GM13977 (cell line): Measurements from ENCODE around the gene TSPAN7.

ENCODE experiments used
- DNase-seq: peaks from one replicate; pipeline ENCODE4 v3.0.0; 2012; ENCODE audit warnings: low spot score
- in situ Hi-C: fragments of 300-500 bp; cut with MboI; formaldehyde crosslinking; loops from one replicate; pipeline ENCODE4 v1.12.0; 2022; ENCODE audit warnings: low sequenced_read_pairs, low pct_unique_long_range_greater_than_20kb, mixed read lengths, inconsistent platforms; ENCODE audit not compliant: unreplicated experiment
- TF ChIP-seq, protein P1 (sequence below): IDR thresholded peaks from 2 replicates; pipeline ENCODE4 v1.5.1; 2012; ENCODE audit warnings: mild to moderate bottlenecking, control low read depth; ENCODE audit not compliant: insufficient read depth; ENCODE audit errors: extremely low read depth, missing control alignments

Gene TSPAN7

DNA sequence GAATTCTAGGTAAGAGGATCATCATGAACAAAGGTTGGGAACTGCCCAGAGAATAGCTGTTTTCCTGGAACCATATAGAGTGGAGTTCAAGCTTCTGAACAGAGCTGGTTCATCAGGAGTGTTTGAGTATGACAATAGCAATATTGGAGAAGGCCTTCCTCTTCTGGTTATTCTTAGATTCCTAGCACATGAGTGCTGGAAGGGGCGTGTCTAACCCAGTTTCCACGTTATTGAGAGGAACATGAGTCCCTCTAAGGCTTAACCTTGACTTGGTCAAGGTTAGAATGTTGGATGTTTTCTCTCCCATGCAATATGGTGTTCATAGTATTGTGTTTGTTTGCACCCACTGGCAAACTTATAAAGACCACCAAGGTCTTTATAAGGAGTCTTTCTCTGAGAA lies 101.3 kb downstream of the TSPAN7 start:
- TF ChIP-seq, protein P1, sequence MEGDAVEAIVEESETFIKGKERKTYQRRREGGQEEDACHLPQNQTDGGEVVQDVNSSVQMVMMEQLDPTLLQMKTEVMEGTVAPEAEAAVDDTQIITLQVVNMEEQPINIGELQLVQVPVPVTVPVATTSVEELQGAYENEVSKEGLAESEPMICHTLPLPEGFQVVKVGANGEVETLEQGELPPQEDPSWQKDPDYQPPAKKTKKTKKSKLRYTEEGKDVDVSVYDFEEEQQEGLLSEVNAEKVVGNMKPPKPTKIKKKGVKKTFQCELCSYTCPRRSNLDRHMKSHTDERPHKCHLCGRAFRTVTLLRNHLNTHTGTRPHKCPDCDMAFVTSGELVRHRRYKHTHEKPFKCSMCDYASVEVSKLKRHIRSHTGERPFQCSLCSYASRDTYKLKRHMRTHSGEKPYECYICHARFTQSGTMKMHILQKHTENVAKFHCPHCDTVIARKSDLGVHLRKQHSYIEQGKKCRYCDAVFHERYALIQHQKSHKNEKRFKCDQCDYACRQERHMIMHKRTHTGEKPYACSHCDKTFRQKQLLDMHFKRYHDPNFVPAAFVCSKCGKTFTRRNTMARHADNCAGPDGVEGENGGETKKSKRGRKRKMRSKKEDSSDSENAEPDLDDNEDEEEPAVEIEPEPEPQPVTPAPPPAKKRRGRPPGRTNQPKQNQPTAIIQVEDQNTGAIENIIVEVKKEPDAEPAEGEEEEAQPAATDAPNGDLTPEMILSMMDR, result no peak
- no peak for DNase-seq
- in situ Hi-C loops, result no loop called here

DNA sequence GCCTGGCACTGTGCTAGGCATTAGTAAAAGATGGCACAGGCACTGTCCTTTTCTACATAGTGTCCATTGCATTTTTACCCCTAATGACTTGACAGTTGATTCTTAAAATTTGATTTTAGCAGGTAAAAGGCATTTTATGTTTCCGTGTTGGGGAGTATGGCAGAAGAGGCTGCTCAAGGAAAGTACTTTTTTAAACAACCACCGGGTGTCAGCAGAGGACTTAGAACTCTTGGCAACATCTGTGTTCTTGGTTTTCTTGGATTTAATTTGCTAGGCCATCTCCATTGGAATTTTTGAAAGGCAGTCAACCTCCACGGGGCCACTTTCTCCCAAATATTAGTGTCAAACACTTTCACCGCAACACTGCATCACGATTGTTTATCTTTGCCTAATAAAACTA lies 102.9 kb downstream of the TSPAN7 start:
- TF ChIP-seq, protein P1, result peak; percentile 48
- no peak for DNase-seq

DNA sequence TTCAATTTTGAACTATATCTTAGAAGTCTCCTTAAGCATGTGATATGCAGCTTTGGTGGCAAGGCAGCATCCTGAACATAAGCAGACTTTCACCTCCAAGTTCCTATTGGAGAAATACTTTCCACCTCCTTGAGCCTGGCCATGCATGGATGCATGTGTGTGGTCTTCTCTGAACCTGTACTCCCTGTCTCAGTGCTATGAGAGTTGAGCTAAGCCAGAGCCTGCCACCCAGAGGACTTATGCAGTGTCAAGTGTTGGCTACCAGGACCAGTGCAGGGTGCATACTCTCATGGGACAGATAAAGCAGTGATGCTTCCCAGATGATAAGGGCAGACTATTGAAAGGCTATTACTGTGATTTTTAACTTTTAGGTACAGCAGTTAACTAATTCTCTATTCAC lies 105.6 kb downstream of the TSPAN7 start:
- TF ChIP-seq, protein P1, result no peak
- in situ Hi-C loops, result no loop called here
- DNase-seq, result no peak

More for the DNA sequence above, 102.9 kb downstream of the TSPAN7 start:
- in situ Hi-C loops, result no loop called here

DNA sequence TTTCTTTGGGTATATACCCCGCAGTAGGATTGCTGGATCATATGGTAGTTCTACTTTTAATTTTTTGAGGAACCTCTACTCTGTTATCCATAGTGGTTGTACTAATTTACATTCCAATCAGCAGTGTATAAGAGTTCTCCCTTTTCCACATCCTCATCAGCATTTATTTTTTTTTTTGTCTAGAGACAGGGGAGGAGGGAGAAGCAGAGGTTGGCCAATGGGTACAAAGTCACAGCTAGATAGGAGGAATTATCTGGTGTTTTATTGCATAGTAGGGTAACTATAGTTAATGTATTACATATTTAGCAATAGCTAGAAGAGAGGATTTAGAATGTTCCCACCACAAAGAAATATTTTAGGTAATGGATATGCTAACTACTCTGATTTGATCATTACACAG lies 107.4 kb downstream of the TSPAN7 start:
- no peak for DNase-seq
- in situ Hi-C loops, result no loop called here
- TF ChIP-seq, protein P1, result no peak

DNA sequence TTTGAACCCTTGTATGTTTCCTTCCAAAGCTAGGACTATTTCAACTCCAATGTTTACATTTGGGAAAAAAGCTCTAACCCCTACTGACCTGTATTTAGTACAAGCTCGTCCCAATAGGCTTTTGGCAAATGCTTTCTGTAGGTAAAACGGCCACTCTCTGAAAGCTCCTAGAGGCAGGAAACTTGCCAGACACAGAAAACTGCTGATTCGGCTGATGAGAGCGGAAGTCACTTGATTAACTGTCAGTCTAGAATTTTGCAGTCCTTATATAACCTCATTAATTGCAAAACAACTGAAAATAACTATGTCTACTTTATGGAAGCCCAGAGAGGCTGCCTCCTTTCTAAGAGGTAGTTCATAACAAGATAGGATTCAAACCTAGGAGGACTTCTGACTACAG lies 108.1 kb downstream of the TSPAN7 start:
- in situ Hi-C loops, result no loop called here
- TF ChIP-seq, protein P1, result no peak
- no peak for DNase-seq

DNA sequence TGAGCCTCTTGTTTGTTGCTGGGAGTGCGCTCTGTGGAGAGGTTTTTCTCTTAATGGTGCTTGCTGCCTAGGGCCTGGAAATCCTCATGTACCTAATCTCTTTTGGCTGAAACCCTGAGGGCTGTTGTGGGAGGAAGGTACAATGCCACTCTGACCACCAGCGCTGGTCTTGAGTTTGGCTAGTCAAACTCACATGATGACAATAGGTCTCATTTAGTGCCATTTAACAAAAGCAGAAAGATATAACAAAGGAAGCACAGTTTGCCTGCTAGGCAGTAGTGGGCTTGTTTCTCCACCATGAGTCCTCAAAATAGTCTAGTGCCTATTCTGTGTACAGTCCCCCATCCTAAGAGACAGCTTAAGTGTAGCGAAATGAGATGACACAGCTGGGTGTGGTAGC lies 111.3 kb downstream of the TSPAN7 start:
- TF ChIP-seq, protein P1, result no peak
- in situ Hi-C loops, result no loop called here
- DNase-seq, result no peak

DNA sequence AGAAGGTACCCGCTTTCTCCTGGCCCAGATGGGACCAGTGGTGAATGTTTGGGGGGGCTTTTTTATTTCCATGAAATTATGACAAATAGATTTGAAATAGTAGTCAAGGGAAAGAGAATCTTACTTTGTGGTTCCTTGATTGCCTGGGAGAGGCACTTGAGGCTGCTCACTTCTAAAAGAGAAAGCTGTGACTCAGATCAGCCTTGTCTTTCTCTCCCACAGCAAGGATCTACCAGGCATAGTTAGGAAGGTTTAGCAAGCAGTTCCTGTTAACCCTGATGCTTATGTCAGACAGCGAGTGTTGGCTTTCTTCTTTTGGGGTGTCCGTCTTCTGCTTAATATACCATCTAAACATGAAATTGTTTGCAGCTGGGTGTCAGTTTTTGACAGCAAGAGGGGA lies 114.5 kb downstream of the TSPAN7 start:
- TF ChIP-seq, protein P1, result no peak
- no peak for DNase-seq
- in situ Hi-C loops, result no loop called here
